IMR-90 (cell line): Measurements from ENCODE around the gene TUB. TPM values are rescaled to one million over a fixed set of nuclear protein-coding genes. Genes with fewer than 3 reads are reported as not detected.

Experiments
- ATAC-seq: fragments of 200-7000 bp; cut with Tn5 transposase; 2 replicates; pipeline ENCODE4 v1.9.1; 2020; ENCODE audit warnings: low read depth, mild to moderate bottlenecking, moderate library complexity
- BruUV-seq: library from RNA; stranded (reverse); fragments of 400-500 nt; replicated peaks from 2 replicates; lab custom pipeline; 2021; lab: Mats Ljungman, UMichigan
- CTCF ChIA-PET: fragments of 300-600 bp; formaldehyde crosslinking; extraction: SDS; loops from one replicate; lab custom pipeline; 2021; ENCODE audit warnings: antibody characterized with exemption; lab: Yijun Ruan, JAX
- POLR2A ChIA-PET: fragments of 300-600 bp; sonication (Branson Sonifier 250); formaldehyde crosslinking; loops from one replicate; lab custom pipeline; 2022; ENCODE audit warnings: antibody characterized with exemption; ENCODE audit not compliant: unreplicated experiment; lab: Charles Lee
- DNase-seq: peaks from one replicate; pipeline ENCODE4 v3.0.0; 2013
- H2AFZ ChIP-seq: replicated peaks from 2 replicates; pipeline ENCODE3; 2013; ENCODE audit warnings: low read length, mild to moderate bottlenecking; ENCODE audit not compliant: poor library complexity
- H2AK5ac ChIP-seq: 2 replicates; pipeline ENCODE4 v1.6.1; 2013; ENCODE audit warnings: low read depth, low read length, inconsistent platforms
- H2AK9ac ChIP-seq: replicated peaks from 2 replicates; pipeline ENCODE3; 2013; ENCODE audit warnings: mild to moderate bottlenecking, low read depth, low read length, moderate library complexity; ENCODE audit not compliant: poor library complexity
- H2BK120ac ChIP-seq: 2 replicates; pipeline ENCODE4 v1.6.1; 2013; ENCODE audit warnings: low read depth, low read length, inconsistent platforms
- H2BK15ac ChIP-seq: 3 replicates; pipeline ENCODE4 v1.6.1; 2013; ENCODE audit warnings: low read depth, low read length, inconsistent platforms
- H2BK20ac ChIP-seq: 2 replicates; pipeline ENCODE4 v1.6.1; 2013; ENCODE audit warnings: low read depth, mild to moderate bottlenecking, inconsistent platforms, low read length, moderate library complexity
- H2BK5ac ChIP-seq: 2 replicates; pipeline ENCODE4 v1.6.1; 2013; ENCODE audit warnings: mild to moderate bottlenecking, low read depth, low read length, inconsistent platforms; ENCODE audit not compliant: poor library complexity, severe bottlenecking
- H3K14ac ChIP-seq: replicated peaks from 2 replicates; pipeline ENCODE4 v1.6.1; 2013; ENCODE audit warnings: low read depth, low read length, inconsistent platforms
- H3K18ac ChIP-seq: 2 replicates; pipeline ENCODE4 v1.6.1; 2013; ENCODE audit warnings: low read depth, low read length, control low read depth
- H3K23ac ChIP-seq: 2 replicates; pipeline ENCODE4 v1.6.1; 2013; ENCODE audit warnings: low read depth, low read length, inconsistent platforms
- H3K27ac ChIP-seq: 2 replicates; pipeline ENCODE4 v1.5.1; 2013; ENCODE audit warnings: mild to moderate bottlenecking, control low read depth, low read length; ENCODE audit not compliant: insufficient read depth
- H3K27me3 ChIP-seq: 2 replicates; pipeline ENCODE4 v1.6.1; 2013; ENCODE audit warnings: low read length; ENCODE audit not compliant: control insufficient read depth, insufficient read depth
- H3K36me3 ChIP-seq: 2 replicates; pipeline ENCODE4 v1.6.1; 2013; ENCODE audit warnings: low read length, mixed read lengths; ENCODE audit not compliant: control insufficient read depth, insufficient read depth
- H3K4ac ChIP-seq: 2 replicates; pipeline ENCODE4 v1.6.1; 2013; ENCODE audit warnings: low read depth, low read length, inconsistent platforms
- H3K4me1 ChIP-seq: 2 replicates; pipeline ENCODE4 v1.6.1; 2013; ENCODE audit warnings: low read length, mixed read lengths; ENCODE audit not compliant: control insufficient read depth, insufficient read depth
- H3K4me2 ChIP-seq: 2 replicates; pipeline ENCODE4 v1.6.1; 2013; ENCODE audit warnings: low read depth, mild to moderate bottlenecking, control low read depth, low read length, moderate library complexity
- H3K4me3 ChIP-seq: 2 replicates; pipeline ENCODE4 v1.5.1; 2013; ENCODE audit warnings: low read depth, mild to moderate bottlenecking, control low read depth, low read length, moderate library complexity; ENCODE audit not compliant: insufficient read depth
- H3K56ac ChIP-seq: 2 replicates; pipeline ENCODE4 v1.6.1; 2013; ENCODE audit warnings: low read length, inconsistent platforms; ENCODE audit not compliant: insufficient read depth; ENCODE audit errors: extremely low read depth
- H3K79me1 ChIP-seq, 2 experiments: 2 replicates each; pipeline ENCODE4 v1.6.1; 2013; ENCODE audit warnings: low read length in 2 of 2, inconsistent platforms in 1 of 2, low read depth in 1 of 2
- H3K9ac ChIP-seq: 2 replicates; pipeline ENCODE4 v1.6.1; 2013; ENCODE audit warnings: low read depth, low read length, control low read depth
- H3K9me1 ChIP-seq: 2 replicates; pipeline ENCODE4 v1.6.1; 2013; ENCODE audit warnings: low read length, inconsistent platforms; ENCODE audit not compliant: insufficient read depth
- H3K9me3 ChIP-seq: 2 replicates; pipeline ENCODE4 v1.6.1; 2013; ENCODE audit warnings: low read length; ENCODE audit not compliant: control insufficient read depth, insufficient read depth
- H4K20me1 ChIP-seq: 2 replicates; pipeline ENCODE4 v1.6.1; 2013; ENCODE audit warnings: low read length, inconsistent platforms; ENCODE audit not compliant: insufficient read depth
- H4K5ac ChIP-seq: 2 replicates; pipeline ENCODE4 v1.6.1; 2013; ENCODE audit warnings: mild to moderate bottlenecking, low read depth, low read length, control low read depth
- H4K8ac ChIP-seq, 2 experiments: 2 replicates each; pipeline ENCODE4 v1.6.1; 2013; ENCODE audit warnings: low read depth in 2 of 2, low read length in 2 of 2, control low read depth in 1 of 2, inconsistent platforms in 1 of 2
- H4K91ac ChIP-seq: 2 replicates; pipeline ENCODE4 v1.6.1; 2013; ENCODE audit warnings: low read depth, low read length, inconsistent platforms; ENCODE audit not compliant: insufficient read depth
- CHD1 ChIP-seq: IDR thresholded peaks from 2 replicates; pipeline ENCODE4 v1.6.1; 2012; ENCODE audit warnings: low read depth, low read length, improper control_type of control experiment
- FOS ChIP-seq: fragments of 150-350 bp; IDR thresholded peaks from 2 replicates; pipeline ENCODE4 v1.6.1; 2016; ENCODE audit warnings: low read depth, low read length
- NFE2L2 ChIP-seq: fragments of 150-350 bp; IDR thresholded peaks from 2 replicates; pipeline ENCODE4 v1.6.1; 2016; ENCODE audit warnings: low read depth, mild to moderate bottlenecking, low read length
- WGBS, 2 experiments: methylation state at CpG; one replicate each; pipeline versions ENCODE4 v1.1.5 to v1.1.7; 2013; ENCODE audit warnings: missing lambda C conversion rate in 2 of 2; ENCODE audit not compliant: insufficient read length in 1 of 2; ENCODE audit errors: extremely low coverage in 2 of 2; 5-methylcytosine and 5-hydroxymethylcytosine counted together
- dilution Hi-C: fragments of 300-500 bp; cut with HindIII; formaldehyde crosslinking; loops from one replicate; pipeline ENCODE4 v1.14.3; 2018; ENCODE audit warnings: low sequenced_read_pairs; ENCODE audit not compliant: unreplicated experiment
- in situ Hi-C: fragments of 300-500 bp; cut with MboI; formaldehyde crosslinking; loops from 3 replicates; pipeline ENCODE4 v1.14.3; 2019; ENCODE audit warnings: low sequenced_read_pairs, inconsistent platforms, mixed read lengths
- intact Hi-C: fragments of 100-400 bp; cut with micrococcal nuclease; formaldehyde crosslinking; loops from 2 replicates; pipeline ENCODE4 v1.10.0; 2022
- polyA plus RNA-seq, 3 experiments: library from polyadenylated mRNA; depleted of rRNA; stranded (reverse); fragments of >200 nt; gene quantifications; 2 replicates each; pipeline ENCODE4 v1.2.3, GENCODE V29; 2012; ENCODE audit warnings: low replicate concordance in 1 of 3
- total RNA-seq: library from RNA; depleted of rRNA; stranded (reverse); fragments of >200 nt; gene quantifications from 2 replicates; pipeline ENCODE4 v1.2.3, GENCODE V29; 2012
- TF ChIP-seq, protein P1 (sequence below): fragments of 150-350 bp; IDR thresholded peaks from 2 replicates; pipeline ENCODE4 v1.6.1; 2017; ENCODE audit warnings: mild to moderate bottlenecking, antibody characterized with exemption, low read length, low read depth
- TF ChIP-seq, protein P2 (sequence below): fragments of 150-350 bp; IDR thresholded peaks from 2 replicates; pipeline ENCODE4 v1.6.1; 2016; ENCODE audit warnings: low read depth, mild to moderate bottlenecking, low read length, moderate library complexity, borderline replicate concordance

The TUB gene
- total and polyA plus RNA-seq, 2 of the 4 experiments (the other 2 are of a cell fraction): 11.8 to 12.9 TPM

DNA sequence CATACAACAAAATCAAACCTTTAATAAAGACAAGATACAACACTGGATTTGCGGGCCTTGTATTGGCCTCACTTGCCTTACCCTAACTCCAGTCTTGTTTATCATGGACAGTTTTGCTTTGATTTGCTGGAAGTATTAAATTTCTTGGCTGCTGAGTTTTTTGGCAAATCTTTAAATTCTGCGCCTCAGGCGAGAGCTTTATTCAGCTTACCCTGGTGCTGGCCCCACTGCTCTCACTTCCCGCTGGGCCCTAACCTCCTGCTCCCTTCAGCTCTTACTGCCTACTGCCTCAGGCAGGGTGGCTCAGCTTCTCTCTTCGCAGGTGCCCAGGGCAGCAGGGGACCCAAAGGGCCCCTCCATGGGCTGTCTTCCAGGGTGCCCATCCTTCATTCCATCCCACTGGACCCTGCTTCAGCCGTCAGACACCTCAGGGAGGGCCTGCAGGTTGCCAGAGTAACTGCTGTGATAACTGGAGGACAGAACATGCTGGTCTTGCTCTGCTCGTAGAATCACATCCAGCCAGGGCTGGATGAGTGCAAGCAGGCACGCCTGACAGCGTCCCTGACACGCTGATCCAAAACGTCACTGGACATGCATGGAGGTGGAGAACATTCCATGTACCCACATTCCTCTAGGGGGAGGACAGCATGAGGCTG is 45.7 kb upstream of the TUB start:
- Histone ChIP-seq H2AK5ac (no peak overlapping the region), H3K36me3 (no peaks in the 10 kb centered on the region), H2BK120ac (no peak overlapping the region), H2BK5ac (no peak overlapping the region), H4K8ac (no peak overlapping the region), H3K23ac (no peak overlapping the region), H3K79me1 (no peaks in the 10 kb centered on the region), H2BK20ac (no peak overlapping the region), H3K9me3 (no peaks in the 10 kb centered on the region), H4K20me1 (no peaks in the 10 kb centered on the region), H3K9me1 (no peaks in the 10 kb centered on the region), H2AFZ (no peak overlapping the region), H3K4me2 (no peak overlapping the region), H2AK9ac (no peak overlapping the region), H3K4ac (no peak overlapping the region), H2BK15ac (no peak overlapping the region), H3K14ac (no peak overlapping the region), H3K27me3 (peaks cover 4% of the 10 kb centered on the region; the same call in 1 of the 2 replicates), H3K56ac (no peak overlapping the region), H4K91ac (no peak overlapping the region), H3K27ac (no peak overlapping the region), H3K9ac (no peak overlapping the region), H4K5ac (no peak overlapping the region), H3K18ac (no peak overlapping the region), H3K4me1 (0 out of 2 replicates have a peak, but pooled peaks cover 1% of the 10 kb centered on the region), H3K4me3 (no peak overlapping the region)
- CTCF ChIA-PET: interaction anchor here (1.1 to 1.3 kb wide), 2 partner anchors 64 to 68 kb away, joined by 3 to 4 read pairs; no protein-coding TSS in a partner anchor
- intact Hi-C loops: no loop called here
- no TSS peak for BruUV-seq
- dilution Hi-C loops: no loop called here
- 64% methylated on average over 2 of the region's 11 CpGs; no CpG with 5 or more reads in 1 of the 2 experiments for WGBS, 2 experiments
- POLR2A ChIA-PET: no interaction called here
- in situ Hi-C loops: loop anchor here (10.0 kb wide), 1 partner anchor 59 kb away; no protein-coding TSS in a partner anchor
- TF ChIP-seq, protein P1, sequence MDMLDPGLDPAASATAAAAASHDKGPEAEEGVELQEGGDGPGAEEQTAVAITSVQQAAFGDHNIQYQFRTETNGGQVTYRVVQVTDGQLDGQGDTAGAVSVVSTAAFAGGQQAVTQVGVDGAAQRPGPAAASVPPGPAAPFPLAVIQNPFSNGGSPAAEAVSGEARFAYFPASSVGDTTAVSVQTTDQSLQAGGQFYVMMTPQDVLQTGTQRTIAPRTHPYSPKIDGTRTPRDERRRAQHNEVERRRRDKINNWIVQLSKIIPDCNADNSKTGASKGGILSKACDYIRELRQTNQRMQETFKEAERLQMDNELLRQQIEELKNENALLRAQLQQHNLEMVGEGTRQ: no peak
- TF ChIP-seq, protein P2, sequence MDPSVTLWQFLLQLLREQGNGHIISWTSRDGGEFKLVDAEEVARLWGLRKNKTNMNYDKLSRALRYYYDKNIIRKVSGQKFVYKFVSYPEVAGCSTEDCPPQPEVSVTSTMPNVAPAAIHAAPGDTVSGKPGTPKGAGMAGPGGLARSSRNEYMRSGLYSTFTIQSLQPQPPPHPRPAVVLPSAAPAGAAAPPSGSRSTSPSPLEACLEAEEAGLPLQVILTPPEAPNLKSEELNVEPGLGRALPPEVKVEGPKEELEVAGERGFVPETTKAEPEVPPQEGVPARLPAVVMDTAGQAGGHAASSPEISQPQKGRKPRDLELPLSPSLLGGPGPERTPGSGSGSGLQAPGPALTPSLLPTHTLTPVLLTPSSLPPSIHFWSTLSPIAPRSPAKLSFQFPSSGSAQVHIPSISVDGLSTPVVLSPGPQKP: no peak
- TF ChIP-seq FOS (no peak), CHD1 (no peak), NFE2L2 (no peak)
- DNase-seq: no peak
- ATAC-seq: no peak
